Transverse colon (tissue), 3 donors: ENCODE data around the gene KRTAP5-4.

Source experiments
- EP300 ChIP-seq: sonication (generic); formaldehyde crosslinking; IDR thresholded peaks from one replicate; pipeline ENCODE4 v1.6.1; 2017; ENCODE audit warnings: antibody characterized with exemption, low read depth
- TF ChIP-seq, protein P1 (sequence below), 5 experiments: fragments of 200-600 bp in 3 of 5; fragments of 450-650 bp in 2 of 5; sonication (generic) in 3 of 5; IDR thresholded peaks; 1 replicate in 2 of 5; 2 replicates in 3 of 5; pipeline ENCODE4 v1.5.1; 2016 to 2017; ENCODE audit warnings: antibody characterized with exemption in 5 of 5, inconsistent platforms in 3 of 5, mild to moderate bottlenecking in 2 of 5, moderate library complexity in 1 of 5

DNA sequence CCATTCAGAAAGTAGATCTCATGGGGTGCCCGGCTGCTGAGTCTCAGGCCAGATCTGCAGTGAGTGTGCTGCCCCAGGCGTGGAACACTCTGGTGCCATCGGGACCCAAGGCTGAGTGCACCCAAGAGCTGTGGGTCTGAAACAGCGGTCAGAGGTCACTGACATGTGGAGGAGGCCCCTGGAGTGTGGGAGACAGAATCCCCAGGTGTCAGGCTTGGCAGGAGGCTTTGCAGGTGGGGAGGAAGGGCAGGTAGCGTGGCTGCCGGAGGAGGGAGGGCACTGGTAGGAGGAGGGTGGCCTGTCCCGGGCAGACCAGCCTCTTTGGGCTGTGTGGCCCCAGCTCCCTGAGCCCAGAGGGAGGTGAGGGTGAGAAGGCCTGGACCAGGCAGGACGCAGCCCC is 43.4 kb upstream of the KRTAP5-4 start:
- TF ChIP-seq EP300: no peak
- TF ChIP-seq, protein P1, sequence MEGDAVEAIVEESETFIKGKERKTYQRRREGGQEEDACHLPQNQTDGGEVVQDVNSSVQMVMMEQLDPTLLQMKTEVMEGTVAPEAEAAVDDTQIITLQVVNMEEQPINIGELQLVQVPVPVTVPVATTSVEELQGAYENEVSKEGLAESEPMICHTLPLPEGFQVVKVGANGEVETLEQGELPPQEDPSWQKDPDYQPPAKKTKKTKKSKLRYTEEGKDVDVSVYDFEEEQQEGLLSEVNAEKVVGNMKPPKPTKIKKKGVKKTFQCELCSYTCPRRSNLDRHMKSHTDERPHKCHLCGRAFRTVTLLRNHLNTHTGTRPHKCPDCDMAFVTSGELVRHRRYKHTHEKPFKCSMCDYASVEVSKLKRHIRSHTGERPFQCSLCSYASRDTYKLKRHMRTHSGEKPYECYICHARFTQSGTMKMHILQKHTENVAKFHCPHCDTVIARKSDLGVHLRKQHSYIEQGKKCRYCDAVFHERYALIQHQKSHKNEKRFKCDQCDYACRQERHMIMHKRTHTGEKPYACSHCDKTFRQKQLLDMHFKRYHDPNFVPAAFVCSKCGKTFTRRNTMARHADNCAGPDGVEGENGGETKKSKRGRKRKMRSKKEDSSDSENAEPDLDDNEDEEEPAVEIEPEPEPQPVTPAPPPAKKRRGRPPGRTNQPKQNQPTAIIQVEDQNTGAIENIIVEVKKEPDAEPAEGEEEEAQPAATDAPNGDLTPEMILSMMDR (IDR thresholded peaks at IDR 0.05): no peak
